Tibial artery (tissue), 4 donors: ENCODE measurements around the gene CCDC27.
A peak's percentile ranks its signal among the peaks of the same experiment; 100 is the strongest.

Experiments
- DNase-seq, 2 donors: peaks; one replicate each; pipeline ENCODE4 v3.0.0-alpha.2; 2019
- H3K27ac ChIP-seq, 2 donors: fragments of 200-600 bp; sonication (generic) in 1 of 2; 1 replicate in 1 of 2; 2 replicates in 1 of 2; pipeline ENCODE4 v1.5.1; 2018 to 2019; ENCODE audit warnings: mild to moderate bottlenecking in 1 of 2
- H3K27me3 ChIP-seq, 2 donors: fragments of 200-600 bp; sonication (generic) in 1 of 2; one replicate each; pipeline versions ENCODE4 v1.5.1 to v1.6.0; 2016 to 2019
- H3K36me3 ChIP-seq, 3 donors: fragments of 200-600 bp; sonication (generic) in 2 of 3; one replicate each; pipeline ENCODE4 v1.5.1; 2016 to 2019; ENCODE audit warnings: mild to moderate bottlenecking in 2 of 3
- H3K4me1 ChIP-seq, 4 donors: fragments of 200-600 bp; sonication (generic) in 2 of 4; 1 replicate in 3 of 4; 2 replicates in 1 of 4; pipeline ENCODE4 v1.5.1; 2016 to 2019
- H3K4me3 ChIP-seq, 2 donors: fragments of 200-600 bp; sonication (generic) in 1 of 2; 1 replicate in 1 of 2; 2 replicates in 1 of 2; pipeline ENCODE4 v1.5.1; 2018 to 2019; ENCODE audit warnings: mild to moderate bottlenecking in 2 of 2
- H3K9me3 ChIP-seq, 3 donors: fragments of 200-600 bp; sonication (generic) in 1 of 3; one replicate each; pipeline ENCODE4 v1.5.1; 2016 to 2019
- intact Hi-C: fragments of 100-400 bp; cut with DNase I; formaldehyde crosslinking; loops from one replicate; pipeline ENCODE4 v1.15.0; 2023; ENCODE audit warnings: low total_unique reads
- TF ChIP-seq, protein P1 (sequence below), 2 experiments: fragments of 200-600 bp in 1 of 2; fragments of 450-650 bp in 1 of 2; IDR thresholded peaks; one replicate each; pipeline ENCODE4 v1.5.1; 2017 to 2019; ENCODE audit warnings: antibody characterized with exemption in 2 of 2, mild to moderate bottlenecking in 1 of 2, moderate library complexity in 1 of 2

Gene CCDC27

DNA sequence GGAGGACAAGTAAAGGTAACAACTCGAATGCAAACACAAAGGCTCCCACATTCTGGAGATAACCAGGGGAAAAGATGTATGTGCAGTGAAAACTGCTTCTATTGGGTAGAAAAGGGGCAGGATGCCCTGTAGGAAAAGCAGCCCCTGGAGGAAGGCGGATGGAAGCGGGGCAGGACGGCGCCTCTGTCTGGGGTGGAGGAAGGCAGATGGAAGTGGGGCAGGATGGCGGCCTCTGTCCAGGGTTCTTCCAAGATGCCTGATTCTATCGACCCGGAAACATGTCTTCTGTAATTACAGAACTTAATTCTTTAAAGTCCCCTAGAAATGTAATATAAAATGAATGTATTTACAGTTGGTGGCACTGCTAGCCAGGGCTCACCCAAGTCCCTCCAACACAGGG lies 68.1 kb downstream of the CCDC27 start:
- no peaks in the 10 kb centered on the region for H3K27me3 ChIP-seq
- H3K27ac ChIP-seq, result no peak overlapping the region
- no peak overlapping the region for H3K4me3 ChIP-seq
- DNase-seq, result peak in 1 of 2 donors; percentile 3
- H3K36me3 ChIP-seq, result peaks cover 49 to 97% (median 75%) of the 10 kb centered on the region in 3 donors
- H3K9me3 ChIP-seq, result no peaks in the 10 kb centered on the region
- TF ChIP-seq, protein P1, sequence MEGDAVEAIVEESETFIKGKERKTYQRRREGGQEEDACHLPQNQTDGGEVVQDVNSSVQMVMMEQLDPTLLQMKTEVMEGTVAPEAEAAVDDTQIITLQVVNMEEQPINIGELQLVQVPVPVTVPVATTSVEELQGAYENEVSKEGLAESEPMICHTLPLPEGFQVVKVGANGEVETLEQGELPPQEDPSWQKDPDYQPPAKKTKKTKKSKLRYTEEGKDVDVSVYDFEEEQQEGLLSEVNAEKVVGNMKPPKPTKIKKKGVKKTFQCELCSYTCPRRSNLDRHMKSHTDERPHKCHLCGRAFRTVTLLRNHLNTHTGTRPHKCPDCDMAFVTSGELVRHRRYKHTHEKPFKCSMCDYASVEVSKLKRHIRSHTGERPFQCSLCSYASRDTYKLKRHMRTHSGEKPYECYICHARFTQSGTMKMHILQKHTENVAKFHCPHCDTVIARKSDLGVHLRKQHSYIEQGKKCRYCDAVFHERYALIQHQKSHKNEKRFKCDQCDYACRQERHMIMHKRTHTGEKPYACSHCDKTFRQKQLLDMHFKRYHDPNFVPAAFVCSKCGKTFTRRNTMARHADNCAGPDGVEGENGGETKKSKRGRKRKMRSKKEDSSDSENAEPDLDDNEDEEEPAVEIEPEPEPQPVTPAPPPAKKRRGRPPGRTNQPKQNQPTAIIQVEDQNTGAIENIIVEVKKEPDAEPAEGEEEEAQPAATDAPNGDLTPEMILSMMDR (IDR thresholded peaks at IDR 0.05), result no peak
- no peaks in the 10 kb centered on the region for H3K4me1 ChIP-seq
- intact Hi-C loops, result no loop called here

DNA sequence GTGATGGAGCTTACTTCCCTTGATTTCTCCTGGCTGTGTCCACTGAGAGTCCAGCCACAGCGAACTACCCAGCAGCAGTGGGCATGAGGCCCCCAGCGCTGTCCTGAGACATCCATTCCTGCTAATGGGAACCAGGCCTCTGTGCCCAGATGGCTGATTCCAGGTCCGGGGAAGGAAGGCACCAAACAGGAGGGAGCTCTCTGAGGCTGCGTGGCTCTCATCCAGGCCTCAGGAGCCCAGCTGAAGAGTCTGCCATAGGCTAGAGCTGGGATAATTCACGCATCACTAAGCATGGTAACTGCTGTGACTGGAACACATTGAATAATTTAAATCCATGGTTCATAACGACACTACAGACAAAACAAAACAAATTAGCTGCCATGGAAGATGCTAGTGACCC lies 68.8 kb downstream of the CCDC27 start:
- TF ChIP-seq, protein P1 (IDR thresholded peaks at IDR 0.05), result no peak
- H3K27ac ChIP-seq, result no peak overlapping the region
- intact Hi-C loops, result no loop called here
- no peaks in the 10 kb centered on the region for H3K4me1 ChIP-seq
- H3K9me3 ChIP-seq, result no peaks in the 10 kb centered on the region
- H3K4me3 ChIP-seq, result no peak overlapping the region
- no peaks in the 10 kb centered on the region for H3K27me3 ChIP-seq
- H3K36me3 ChIP-seq, result peaks cover 47 to 97% (median 75%) of the 10 kb centered on the region in 3 donors
- DNase-seq, result peak in 1 of 2 donors; percentile 44
